C1 segment of cervical spinal cord (tissue), 14 donors: ENCODE measurements around the gene PATJ.
"Not testable (repeated sequence)": the region's sequence is repeated elsewhere in the genome, so short reads cannot be mapped to it uniquely, and the experiment has no call there.

Experiments used
- DNase-seq, 14 donors: peaks; one replicate each; lab custom pipeline; 2025; lab: John Stamatoyannopoulos, UW

The PATJ gene

GRCh38 chr1:61941794-61942193 lies 199.5 kb downstream of the PATJ start:
- DNase-seq, result no peak

DNA sequence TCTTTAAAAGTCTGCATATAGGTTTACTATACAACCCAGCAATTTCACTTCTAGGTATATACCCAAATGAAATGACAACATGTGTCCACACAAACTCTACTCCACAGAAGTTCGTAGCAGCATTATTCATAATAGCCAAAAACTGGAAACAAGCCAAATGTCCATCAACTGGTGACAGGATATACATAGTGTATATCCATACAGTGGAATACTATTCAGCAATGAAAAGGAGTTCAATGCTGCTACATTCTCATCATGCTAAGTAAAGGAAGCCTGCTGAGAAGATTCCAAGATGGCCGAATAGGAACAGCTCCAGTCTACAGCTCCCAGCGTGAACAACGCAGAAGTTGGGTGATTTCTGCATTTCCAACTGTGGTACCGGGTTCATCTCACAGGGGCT lies 200.6 kb downstream of the PATJ start:
- DNase-seq, result no peak

DNA sequence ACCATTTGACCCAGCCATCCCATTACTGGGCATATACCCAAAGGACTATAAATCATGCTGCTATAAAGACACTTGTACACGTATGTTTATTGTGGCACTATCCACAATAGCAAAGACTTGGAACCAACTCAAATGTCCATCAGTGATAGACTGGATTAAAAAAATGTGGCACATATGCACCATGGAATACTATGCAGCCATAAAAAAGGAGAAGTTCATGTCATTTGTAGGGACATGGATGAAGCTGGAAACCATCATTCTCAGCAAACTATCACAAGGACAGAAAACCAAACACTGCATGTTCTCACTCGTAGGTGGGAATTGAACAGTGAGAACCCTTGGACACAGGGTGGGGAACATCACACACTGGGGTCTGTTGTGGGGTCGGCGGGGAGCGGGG lies 206.4 kb downstream of the PATJ start:
- DNase-seq, result not testable (repeated sequence)

- no peak for DNase-seq
Measured at GRCh38 chr1:61950418-61950817, 208.1 kb downstream of the PATJ start.

GRCh38 chr1:61951731-61952580 lies 209.7 kb downstream of the PATJ start:
- peak in 2 of 14 donors; percentile 10 to 88 for DNase-seq

DNA sequence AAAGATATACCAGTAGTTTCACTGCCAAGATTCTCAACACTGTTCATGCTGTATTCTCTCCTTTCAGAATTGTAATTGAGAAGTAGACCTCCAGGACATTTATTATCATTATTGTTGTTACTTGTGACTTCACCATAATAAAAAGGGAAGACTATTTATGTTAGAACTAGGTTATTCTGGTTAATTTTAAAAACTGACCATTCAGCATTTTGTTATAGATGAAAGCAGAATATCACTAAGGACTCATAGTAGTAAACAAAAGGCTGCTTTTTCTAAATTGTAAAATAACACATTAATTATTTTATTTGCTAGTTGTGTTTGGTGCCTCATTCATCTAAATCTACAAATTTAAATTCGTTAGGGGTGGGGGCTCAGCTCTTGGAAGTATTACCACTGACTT lies 210.4 kb downstream of the PATJ start:
- no peak for DNase-seq

GRCh38 chr1:61953076-61953789 lies 211.0 kb downstream of the PATJ start:
- DNase-seq, result no peak

- no peak for DNase-seq
Measured at GRCh38 chr1:61953790-61954150, 211.5 kb downstream of the PATJ start.

DNA sequence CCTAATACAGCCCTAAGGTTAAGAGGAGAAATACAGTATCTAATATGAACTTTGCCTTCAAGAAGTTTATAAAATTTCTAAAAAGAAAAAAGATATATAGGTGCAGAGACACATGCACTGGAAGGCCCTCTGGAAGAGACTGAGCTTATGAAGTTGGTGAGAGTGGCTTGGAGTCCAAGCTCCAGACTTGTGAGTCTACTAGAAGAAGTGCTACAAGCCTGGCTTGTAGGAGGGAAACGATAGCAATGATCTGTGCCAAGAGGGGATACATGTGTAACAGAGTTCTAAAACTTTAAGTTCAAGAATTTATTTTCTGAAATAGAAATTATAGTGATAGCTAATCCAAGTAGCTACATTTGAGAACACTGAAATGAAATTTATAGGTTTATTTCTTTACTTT lies 213.0 kb downstream of the PATJ start:
- DNase-seq, result no peak

DNA sequence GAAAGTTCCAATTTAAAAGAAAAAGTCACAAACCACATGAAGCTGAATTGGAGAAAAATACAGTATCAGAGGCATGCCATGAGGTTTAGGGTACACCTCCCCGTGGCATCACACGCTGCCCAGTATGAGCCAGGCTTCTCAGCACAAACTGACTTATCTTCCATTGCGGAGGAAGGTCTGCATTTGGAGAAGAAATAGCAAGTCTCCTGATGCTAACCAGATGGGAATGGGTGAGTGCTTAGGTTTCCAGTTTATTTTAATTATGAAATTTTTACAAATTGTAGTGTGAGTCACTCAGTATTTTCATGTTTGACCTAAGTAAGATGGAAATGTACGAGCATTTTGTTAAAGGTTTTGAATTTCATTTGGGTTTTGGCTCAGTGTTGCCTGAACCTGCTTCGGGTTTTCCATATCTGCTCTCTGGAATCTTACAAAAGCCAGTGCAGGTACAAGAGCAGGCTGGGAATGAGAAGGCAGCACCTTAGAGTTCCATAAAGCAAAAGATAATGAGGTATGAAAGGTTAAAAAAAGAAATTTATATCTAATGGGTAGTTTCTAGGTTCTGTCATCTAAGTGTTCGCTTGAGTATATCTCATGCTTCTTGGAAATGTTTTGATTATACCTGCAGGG lies 213.9 kb downstream of the PATJ start:
- peak in 1 of 14 donors; percentile 63 for DNase-seq

DNA sequence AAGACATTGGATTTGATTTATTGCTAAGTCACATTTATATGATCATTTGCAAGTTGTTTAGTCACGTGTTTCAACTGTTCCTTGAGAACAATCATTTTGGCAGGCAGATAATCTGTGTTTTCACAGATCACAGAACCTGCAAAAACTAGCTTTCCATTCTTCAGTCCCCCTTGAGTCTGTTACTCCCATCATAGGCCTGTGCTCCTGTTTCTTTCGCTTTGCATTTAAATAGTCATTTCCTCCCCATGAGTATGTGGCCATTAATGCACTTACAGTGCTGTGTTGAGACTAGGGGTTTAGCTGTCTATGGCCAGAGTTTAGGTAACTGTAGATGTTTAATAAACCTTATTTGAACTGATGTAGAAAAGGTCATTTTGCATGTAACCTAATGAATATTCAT lies 214.5 kb downstream of the PATJ start:
- DNase-seq, result peak in 1 of 14 donors; percentile 46

DNA sequence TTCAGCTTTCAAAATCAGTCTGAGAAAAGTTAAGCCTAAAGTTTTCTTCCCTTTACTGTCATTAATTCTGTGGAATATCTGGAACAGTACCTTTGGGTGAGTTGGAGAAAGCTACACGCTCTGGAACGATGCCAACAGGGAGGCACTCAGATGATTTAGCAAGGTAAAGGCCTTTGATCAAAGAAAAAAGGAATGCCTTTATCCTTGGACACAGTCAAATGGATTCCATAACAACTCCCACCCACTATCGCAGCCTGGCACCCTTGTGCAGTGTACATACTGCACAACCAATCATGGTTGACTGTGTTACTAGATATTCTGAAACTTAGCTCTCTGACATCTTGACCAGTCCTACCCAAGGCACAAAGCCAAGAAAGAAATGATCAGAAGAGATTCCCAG lies 218.7 kb downstream of the PATJ start:
- DNase-seq, result no peak

GRCh38 chr1:61962631-61963030 lies 220.4 kb downstream of the PATJ start:
- no peak for DNase-seq

- not testable (repeated sequence) for DNase-seq
Measured at GRCh38 chr1:61966450-61967225, 224.4 kb downstream of the PATJ start.

GRCh38 chr1:61967750-61968149 lies 225.5 kb downstream of the PATJ start:
- DNase-seq, result no peak

DNA sequence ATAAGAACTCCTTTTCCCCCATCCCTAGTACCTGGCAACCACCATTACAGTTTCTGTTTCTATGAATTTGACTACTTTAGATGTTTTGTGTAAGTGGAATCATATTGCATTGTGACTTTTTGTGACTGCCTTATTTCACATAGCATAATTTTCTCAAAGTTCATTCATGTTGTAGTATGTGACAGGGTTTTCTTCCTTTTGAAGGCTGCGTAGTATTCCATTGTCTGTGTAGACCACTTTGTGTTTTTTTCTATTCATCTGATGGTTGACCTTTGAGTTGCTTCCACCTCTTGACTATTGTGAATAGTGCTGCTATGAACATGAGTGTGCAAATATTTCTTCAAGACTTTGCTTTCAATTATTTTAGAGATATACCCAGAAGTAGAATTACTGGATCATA lies 226.6 kb downstream of the PATJ start:
- DNase-seq, result no peak

GRCh38 chr1:61973100-61973837 lies 231.0 kb downstream of the PATJ start:
- peak in 1 of 14 donors; percentile 66 for DNase-seq

DNA sequence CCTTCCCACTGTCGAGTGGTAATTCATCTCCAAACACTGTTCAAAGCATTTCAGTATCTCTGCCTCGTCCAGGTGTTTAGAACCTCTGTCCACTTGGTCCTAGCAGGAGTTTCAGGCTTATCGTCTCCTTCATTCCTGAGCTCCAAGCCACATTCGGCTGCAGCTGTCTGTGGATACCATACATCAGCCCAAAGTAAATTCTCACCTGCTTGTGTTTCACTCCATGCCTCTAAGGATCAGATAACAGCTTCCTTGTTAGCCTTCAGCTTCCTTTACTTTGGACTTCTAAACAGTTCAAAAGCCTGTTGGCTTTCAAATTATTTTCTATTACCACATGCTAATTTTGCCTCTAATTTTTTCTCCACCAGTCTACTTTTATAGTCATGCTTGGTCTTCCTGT lies 233.4 kb downstream of the PATJ start:
- no peak for DNase-seq

DNA sequence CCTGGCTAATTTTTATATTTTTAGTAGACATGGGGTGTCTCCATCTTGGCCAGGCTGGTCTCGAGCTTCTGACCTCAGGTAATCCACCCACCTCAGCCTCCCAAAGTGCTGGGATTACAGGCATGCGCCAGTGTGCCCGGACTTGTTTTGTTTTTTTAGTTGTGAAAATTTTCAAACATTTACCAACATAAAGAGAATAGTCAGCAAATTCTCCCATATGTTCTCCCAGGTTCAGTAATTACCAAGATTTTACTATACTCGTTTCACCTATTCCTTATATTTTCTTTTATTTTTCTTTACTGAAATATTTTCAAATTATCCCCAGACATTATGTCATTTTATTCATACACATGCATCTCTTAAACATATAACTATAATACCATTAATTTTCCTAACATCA lies 234.3 kb downstream of the PATJ start:
- no peak for DNase-seq

- DNase-seq, result no peak
Measured at GRCh38 chr1:61978796-61979195, 236.5 kb downstream of the PATJ start.

GRCh38 chr1:61979729-61980128 lies 237.4 kb downstream of the PATJ start:
- no peak for DNase-seq
